Thymus (tissue), 11 donors: Measurements from ENCODE around the gene PPM1J. TPM values are rescaled to one million over a fixed set of nuclear protein-coding genes. Genes with fewer than 3 reads are reported as not detected.

ENCODE experiments used
- DNase-seq, 9 donors: peaks; one replicate each; pipeline ENCODE4 v3.0.0-alpha.2; 2013; ENCODE audit warnings: low spot score in 9 of 9, low read depth in 6 of 9, missing footprints in 1 of 9
- H3K27ac ChIP-seq, 2 donors: one replicate each; pipeline ENCODE4 v1.5.1; 2013; ENCODE audit warnings: control low read depth in 1 of 2, low read depth in 1 of 2, low read length in 1 of 2, mild to moderate bottlenecking in 1 of 2, moderate library complexity in 1 of 2
- H3K27me3 ChIP-seq, 2 donors: one replicate each; pipeline ENCODE4 v1.5.1; 2013; ENCODE audit warnings: low read length in 1 of 2; ENCODE audit not compliant: control insufficient read depth in 2 of 2, insufficient read depth in 1 of 2
- H3K36me3 ChIP-seq, 2 donors: one replicate each; pipeline ENCODE4 v1.5.1; 2013; ENCODE audit warnings: low read length in 1 of 2, mild to moderate bottlenecking in 1 of 2, moderate library complexity in 1 of 2; ENCODE audit not compliant: control insufficient read depth in 2 of 2, insufficient read depth in 2 of 2
- H3K4me1 ChIP-seq, 2 donors: one replicate each; pipeline ENCODE4 v1.5.1; 2013; ENCODE audit warnings: low read length in 2 of 2; ENCODE audit not compliant: control insufficient read depth in 2 of 2, insufficient read depth in 2 of 2
- H3K4me3 ChIP-seq, 2 donors: one replicate each; pipeline ENCODE4 v1.5.1; 2013; ENCODE audit warnings: low read length in 2 of 2, control low read depth in 1 of 2, mild to moderate bottlenecking in 1 of 2
- H3K9me3 ChIP-seq, 2 donors: one replicate each; pipeline ENCODE4 v1.5.1; 2013; ENCODE audit warnings: low read length in 1 of 2, mild to moderate bottlenecking in 1 of 2; ENCODE audit not compliant: control insufficient read depth in 2 of 2, insufficient read depth in 1 of 2
- WGBS: extraction: QIAGEN DNeasy Blood & Tissue Kit; methylation state at CpG from one replicate; pipeline ENCODE4 v1.1.7; 2013; 5-methylcytosine and 5-hydroxymethylcytosine counted together
- polyA plus RNA-seq: library from polyadenylated mRNA; stranded (reverse); fragments of 200-250 nt; gene quantifications from one replicate; pipeline ENCODE4 v1.2.3, GENCODE V29; 2013
- total RNA-seq: library from RNA; stranded (reverse); fragments of 120-200 nt; gene quantifications from one replicate; pipeline ENCODE4 v1.2.4, GENCODE V29; 2013
- donor health status: healthy.

The PPM1J gene
- total and polyA plus RNA-seq, 2 donors = 1.7 to 8.4 TPM

- DNase-seq = no peak
- Histone ChIP-seq H3K4me3 (no peak overlapping the region), H3K36me3 (peaks cover 23 to 33% of the 10 kb centered on the region in 2 donors), H3K4me1 (peaks cover 12 to 57% of the 10 kb centered on the region in 2 donors), H3K9me3 (no peaks in the 10 kb centered on the region), H3K27me3 (peaks cover 7 to 26% of the 10 kb centered on the region in 2 donors), H3K27ac (no peak overlapping the region)
- WGBS = 92% methylated on average over 12 of the region's 12 CpGs
Observed at GRCh38 chr1:112702420-112703261, 12.5 kb downstream of the PPM1J start.

GRCh38 chr1:112702067-112702395, 13.1 kb downstream of the PPM1J start:
- Histone ChIP-seq H3K27ac (no peak overlapping the region), H3K36me3 (peaks cover 24 to 35% of the 10 kb centered on the region in 2 donors), H3K27me3 (peaks cover 2 to 20% of the 10 kb centered on the region in 2 donors), H3K9me3 (no peaks in the 10 kb centered on the region), H3K4me3 (no peak overlapping the region), H3K4me1 (peaks cover 12 to 57% of the 10 kb centered on the region in 2 donors)
- 94% methylated on average over 3 of the region's 3 CpGs for WGBS
- DNase-seq = no peak

- no peak for DNase-seq
- Histone ChIP-seq H3K9me3 (no peaks in the 10 kb centered on the region), H3K4me3 (no peak overlapping the region), H3K4me1 (peaks cover 12 to 52% of the 10 kb centered on the region in 2 donors), H3K36me3 (peaks cover 30 to 40% of the 10 kb centered on the region in 2 donors), H3K27ac (peak overlapping the region; percentile 47 to 80), H3K27me3 (peaks cover 0 to 15% of the 10 kb centered on the region in 2 donors)
- WGBS = 92% methylated on average over 17 of the region's 17 CpGs
Observed at GRCh38 chr1:112701227-112702066, 13.7 kb downstream of the PPM1J start.

GRCh38 chr1:112700290-112701226, 14.6 kb downstream of the PPM1J start:
- H3K4me1 ChIP-seq = peaks cover 9 to 46% of the 10 kb centered on the region in 2 donors
- 60% methylated on average over 7 of the region's 7 CpGs for WGBS
- H3K4me3 ChIP-seq = no peak overlapping the region
- H3K36me3 ChIP-seq = peaks cover 38 to 43% of the 10 kb centered on the region in 2 donors
- peak overlapping the region; percentile 80 for H3K27ac ChIP-seq
- no peaks in the 10 kb centered on the region for H3K9me3 ChIP-seq
- peaks cover 0 to 6% of the 10 kb centered on the region in 2 donors for H3K27me3 ChIP-seq
- peak in 3 of 9 donors; percentile 44 to 66 (median 53) for DNase-seq

GRCh38 chr1:112699425-112700144, 15.5 kb downstream of the PPM1J start:
- Histone ChIP-seq H3K4me3 (no peak overlapping the region), H3K27me3 (no peaks in the 10 kb centered on the region), H3K4me1 (peaks cover under 1 to 37% of the 10 kb centered on the region in 2 donors), H3K27ac (peak overlapping the region; percentile 53 to 80), H3K36me3 (peaks cover 48 to 49% of the 10 kb centered on the region in 2 donors), H3K9me3 (no peaks in the 10 kb centered on the region)
- WGBS = 95% methylated on average over 13 of the region's 13 CpGs
- DNase-seq = no peak

- H3K36me3 ChIP-seq = peaks cover 56 to 57% of the 10 kb centered on the region in 2 donors
- H3K27ac ChIP-seq = peak overlapping the region in 1 of 2 donors; percentile 36
- H3K27me3 ChIP-seq = no peaks in the 10 kb centered on the region
- peaks cover 0 to 28% of the 10 kb centered on the region in 2 donors for H3K4me1 ChIP-seq
- DNase-seq = no peak
- no peak overlapping the region for H3K4me3 ChIP-seq
- WGBS = 94% methylated on average over 17 of the region's 17 CpGs
- no peaks in the 10 kb centered on the region for H3K9me3 ChIP-seq
Observed at GRCh38 chr1:112698366-112699310, 16.5 kb downstream of the PPM1J start.

- no peaks in the 10 kb centered on the region for H3K9me3 ChIP-seq
- H3K4me1 ChIP-seq = peaks cover 0 to 26% of the 10 kb centered on the region in 2 donors
- peaks cover 62 to 64% of the 10 kb centered on the region in 2 donors for H3K36me3 ChIP-seq
- DNase-seq = no peak
- no peak overlapping the region for H3K4me3 ChIP-seq
- peak overlapping the region in 1 of 2 donors; percentile 9 for H3K27ac ChIP-seq
- H3K27me3 ChIP-seq = no peaks in the 10 kb centered on the region
- WGBS = 97% methylated on average over 9 of the region's 9 CpGs
Observed at GRCh38 chr1:112697781-112698201, 17.3 kb downstream of the PPM1J start.
